AG09309 (cell line): Measurements from ENCODE around the gene NHLRC4.

Source experiments
- DNase-seq: peaks from one replicate; pipeline ENCODE4 v3.0.0-alpha.2; 2010; ENCODE audit warnings: low read depth
- H3K4me3 ChIP-seq: 2 replicates; pipeline ENCODE4 v1.5.1; 2011; ENCODE audit warnings: mild to moderate bottlenecking, low read depth, low read length, moderate library complexity; ENCODE audit not compliant: control insufficient read depth
- TF ChIP-seq, protein P1 (sequence below): IDR thresholded peaks from 2 replicates; pipeline ENCODE4 v1.5.1; 2011; ENCODE audit warnings: mild to moderate bottlenecking, low read depth, low read length, inconsistent platforms; ENCODE audit not compliant: insufficient read depth, control insufficient read depth; ENCODE audit errors: missing control alignments

Gene NHLRC4

DNA sequence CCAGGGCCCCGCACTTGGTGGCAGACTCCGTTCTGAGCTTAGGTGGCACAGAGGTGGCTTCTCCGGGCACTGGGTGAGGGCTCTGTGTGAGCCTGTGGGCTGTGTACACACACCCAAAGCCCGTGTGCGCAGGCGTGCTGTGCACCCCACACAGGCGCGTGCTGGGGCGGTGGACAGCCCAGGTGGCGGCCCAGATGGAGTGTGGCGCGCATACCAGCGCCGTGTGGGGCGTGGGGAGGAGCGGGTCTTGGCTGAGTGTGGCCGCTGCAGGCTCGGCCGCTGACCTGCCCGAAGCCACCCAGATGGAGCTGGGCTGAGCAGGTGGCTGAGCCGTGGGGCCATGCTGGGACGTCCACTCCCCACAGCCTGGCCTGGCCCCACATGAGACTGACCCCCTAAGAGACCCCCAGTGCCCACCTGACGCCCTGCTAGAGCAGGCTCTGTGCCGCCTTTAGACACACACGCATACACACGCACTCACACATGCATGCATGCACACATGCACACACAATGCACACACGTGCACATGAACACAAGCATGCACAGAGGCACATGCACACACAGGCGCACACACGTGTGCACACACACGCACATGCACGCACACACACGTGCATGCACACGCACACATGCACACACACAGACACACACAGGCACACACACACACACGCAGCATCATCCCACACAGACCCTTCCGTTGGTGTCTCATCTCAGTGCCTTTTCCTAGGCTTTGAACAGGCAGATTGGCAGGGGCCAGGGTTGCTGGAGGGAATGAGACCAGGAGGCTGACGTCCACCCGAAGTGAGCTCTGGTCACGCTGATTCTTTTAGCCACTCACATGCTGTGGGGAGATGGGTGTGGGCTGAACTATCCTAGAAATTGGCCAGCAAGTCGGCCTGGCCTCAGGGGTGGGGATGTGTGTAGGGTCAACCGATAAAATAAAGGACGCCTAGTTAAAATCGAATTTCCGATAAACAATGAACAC lies 4.6 kb upstream of the NHLRC4 start:
- no peak for DNase-seq
- no peak overlapping the region for H3K4me3 ChIP-seq
- TF ChIP-seq, protein P1, sequence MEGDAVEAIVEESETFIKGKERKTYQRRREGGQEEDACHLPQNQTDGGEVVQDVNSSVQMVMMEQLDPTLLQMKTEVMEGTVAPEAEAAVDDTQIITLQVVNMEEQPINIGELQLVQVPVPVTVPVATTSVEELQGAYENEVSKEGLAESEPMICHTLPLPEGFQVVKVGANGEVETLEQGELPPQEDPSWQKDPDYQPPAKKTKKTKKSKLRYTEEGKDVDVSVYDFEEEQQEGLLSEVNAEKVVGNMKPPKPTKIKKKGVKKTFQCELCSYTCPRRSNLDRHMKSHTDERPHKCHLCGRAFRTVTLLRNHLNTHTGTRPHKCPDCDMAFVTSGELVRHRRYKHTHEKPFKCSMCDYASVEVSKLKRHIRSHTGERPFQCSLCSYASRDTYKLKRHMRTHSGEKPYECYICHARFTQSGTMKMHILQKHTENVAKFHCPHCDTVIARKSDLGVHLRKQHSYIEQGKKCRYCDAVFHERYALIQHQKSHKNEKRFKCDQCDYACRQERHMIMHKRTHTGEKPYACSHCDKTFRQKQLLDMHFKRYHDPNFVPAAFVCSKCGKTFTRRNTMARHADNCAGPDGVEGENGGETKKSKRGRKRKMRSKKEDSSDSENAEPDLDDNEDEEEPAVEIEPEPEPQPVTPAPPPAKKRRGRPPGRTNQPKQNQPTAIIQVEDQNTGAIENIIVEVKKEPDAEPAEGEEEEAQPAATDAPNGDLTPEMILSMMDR = no peak

DNA sequence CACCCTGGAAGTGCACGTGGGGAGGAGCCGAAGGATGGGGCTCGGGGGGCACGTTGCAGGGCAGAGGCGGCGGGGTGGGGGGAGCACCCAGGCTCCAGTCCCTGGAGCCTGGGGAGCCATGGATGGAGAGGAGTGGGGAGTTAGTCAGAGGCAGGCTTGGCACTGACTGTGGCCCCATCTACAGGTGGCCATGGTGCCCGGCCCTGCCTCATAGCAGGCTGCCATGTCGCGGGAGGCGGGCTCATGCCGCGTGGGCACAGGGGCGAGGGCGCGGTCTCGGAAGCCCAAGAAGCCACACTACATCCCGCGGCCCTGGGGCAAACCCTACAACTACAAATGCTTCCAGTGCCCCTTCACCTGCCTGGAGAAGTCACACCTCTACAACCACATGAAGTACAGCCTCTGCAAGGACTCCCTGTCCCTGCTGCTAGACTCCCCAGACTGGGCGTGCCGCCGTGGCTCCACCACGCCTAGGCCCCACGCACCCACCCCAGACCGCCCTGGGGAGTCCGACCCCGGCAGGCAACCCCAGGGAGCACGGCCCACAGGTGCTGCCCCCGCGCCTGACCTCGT lies 3.6 kb upstream of the NHLRC4 start:
- no peak for DNase-seq
- H3K4me3 ChIP-seq = no peak overlapping the region
- TF ChIP-seq, protein P1 = no peak

DNA sequence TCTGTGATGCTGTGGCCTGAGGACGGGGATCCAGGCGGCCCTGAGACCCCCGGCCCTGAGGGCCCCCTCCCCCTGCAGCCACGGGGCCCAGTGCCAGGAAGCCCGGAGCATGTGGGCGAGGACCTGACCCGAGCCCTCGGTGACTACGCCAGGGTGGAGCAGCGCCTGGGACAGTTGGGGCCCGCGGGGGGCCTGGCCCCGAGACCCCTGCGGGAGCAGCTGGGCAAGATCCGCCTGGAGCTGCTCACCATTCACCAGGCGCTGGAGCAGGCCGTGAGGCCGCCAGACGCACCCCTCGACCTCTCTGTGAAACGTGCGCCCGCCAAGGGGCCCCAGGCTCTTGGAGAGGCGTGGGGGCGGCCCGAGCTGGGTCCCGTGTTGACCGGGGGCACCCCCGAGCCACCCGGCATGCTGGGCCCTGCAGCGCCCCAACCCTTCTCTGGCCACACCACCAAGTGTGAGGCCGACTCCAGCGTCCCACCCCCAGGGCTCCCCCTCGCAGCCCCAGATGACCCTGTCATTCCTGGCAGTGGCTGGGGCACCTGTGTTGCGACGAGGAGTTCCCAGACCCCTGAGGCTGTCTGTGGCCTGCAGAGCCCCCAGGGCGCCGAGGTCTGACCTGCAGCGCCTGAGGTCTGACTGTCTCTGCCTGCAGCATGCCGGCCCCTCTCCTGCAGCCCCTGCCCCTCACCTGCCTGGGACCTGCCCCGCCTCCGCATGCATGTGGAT lies 2.0 kb upstream of the NHLRC4 start:
- H3K4me3 ChIP-seq = no peak overlapping the region
- TF ChIP-seq, protein P1 = no peak
- DNase-seq = no peak

DNA sequence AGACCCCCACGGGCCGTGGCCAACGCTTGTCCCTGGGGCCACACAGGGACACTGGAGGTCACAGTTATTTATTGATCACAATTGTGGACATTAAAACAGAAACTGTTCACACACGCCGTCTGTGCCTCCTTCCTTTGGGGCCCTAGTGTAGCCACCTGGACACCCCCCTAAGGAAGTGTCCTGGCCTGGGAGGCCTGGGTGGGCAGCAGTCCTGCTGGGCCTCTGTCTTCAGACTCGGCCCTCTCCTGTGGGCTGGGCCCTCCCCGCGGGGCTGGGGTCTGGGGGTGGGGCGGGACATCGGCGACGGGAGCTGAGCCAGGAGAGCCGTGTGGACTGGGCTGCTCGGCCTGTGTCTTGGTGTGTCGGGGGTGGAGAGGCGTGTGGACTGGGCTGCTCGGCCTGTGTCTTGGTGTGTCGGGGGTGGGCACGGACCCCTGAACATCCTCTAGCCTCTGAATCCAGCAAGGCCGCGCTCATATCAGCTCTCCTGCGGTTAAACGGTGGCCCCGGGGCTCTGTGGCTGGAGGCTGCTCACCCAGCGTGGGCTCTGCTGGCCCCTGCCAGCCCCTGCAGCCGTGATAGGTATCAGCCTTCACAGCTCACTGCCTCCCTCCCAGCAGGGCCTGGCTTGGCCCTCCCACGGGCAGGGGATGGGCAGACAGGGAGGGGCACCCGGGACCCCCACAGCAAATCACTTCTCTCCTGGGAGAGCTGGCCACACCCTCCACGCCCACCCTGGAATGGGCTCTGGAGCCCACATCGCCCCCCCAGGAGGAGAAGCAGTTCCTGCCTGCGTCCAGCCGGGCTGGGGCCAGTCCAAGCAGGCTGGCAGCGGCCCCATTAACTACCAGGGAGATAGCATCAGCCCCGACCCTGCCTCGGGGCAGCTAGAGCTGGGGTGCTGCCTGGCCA lies 1.1 kb upstream of the NHLRC4 start:
- TF ChIP-seq, protein P1 = no peak
- H3K4me3 ChIP-seq = no peak overlapping the region

DNA sequence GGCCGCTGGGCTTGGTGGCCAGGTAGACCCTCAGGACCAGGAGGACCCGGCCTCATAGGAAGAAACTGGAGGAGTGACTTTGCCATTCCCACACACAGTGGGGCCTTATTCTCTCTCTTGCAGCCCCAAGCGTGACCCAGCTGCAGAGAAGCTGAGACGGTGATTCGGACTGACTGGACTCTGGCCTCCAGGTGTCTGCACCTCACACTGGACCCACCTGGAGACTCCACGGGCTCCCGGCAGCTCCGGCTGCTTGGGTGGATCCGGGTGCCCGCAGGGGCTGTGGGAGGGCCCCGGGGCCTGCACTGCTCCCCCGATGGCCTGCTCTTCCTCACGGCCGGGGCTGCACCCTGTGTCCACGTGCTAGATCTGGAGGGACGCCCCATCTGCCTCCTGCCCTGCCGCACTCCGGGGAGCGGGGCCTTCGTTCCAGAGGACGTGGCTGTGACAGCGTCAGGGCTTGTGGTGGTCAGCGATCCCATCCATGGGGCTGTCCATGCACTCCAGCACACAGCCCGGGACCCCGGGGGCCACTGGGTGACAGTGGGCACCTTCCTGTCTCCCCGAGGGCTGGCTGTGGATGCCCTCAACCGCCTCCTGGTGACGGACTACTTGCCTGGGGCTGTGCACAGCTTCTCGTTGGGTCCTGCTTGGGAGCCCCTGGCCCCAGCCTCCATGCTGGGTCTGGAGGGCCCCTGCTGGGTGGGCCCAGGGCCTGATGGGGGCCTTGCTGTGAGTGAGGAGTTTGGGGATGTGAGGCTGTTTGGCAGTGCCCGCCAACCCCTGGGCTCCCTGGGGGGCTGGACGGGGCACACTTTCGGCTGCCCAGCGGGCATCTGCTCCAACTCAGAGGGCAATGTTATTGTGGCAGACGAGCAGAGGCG lies 810 bp downstream of the NHLRC4 start:
- DNase-seq = no peak
- TF ChIP-seq, protein P1 = no peak
- no peak overlapping the region for H3K4me3 ChIP-seq

More for the DNA sequence above, 1.1 kb upstream of the NHLRC4 start:
- DNase-seq = no peak
